Prostate gland (tissue), 2 donors: ENCODE measurements around the gene PLK1. TPM values are rescaled to one million over a fixed set of nuclear protein-coding genes. Genes with fewer than 3 reads are reported as not detected.
"Not testable (repeated sequence)": the region's sequence is repeated elsewhere in the genome, so short reads cannot be mapped to it uniquely, and the experiment has no call there.

Source experiments
- DNase-seq: peaks from one replicate; pipeline ENCODE4 v3.0.0-alpha.2; 2019; ENCODE audit warnings: low spot score
- H3K27ac ChIP-seq, 2 donors: fragments of 200-600 bp; sonication (generic); 2 replicates each; pipeline ENCODE4 v1.5.1; 2017 to 2019
- H3K27me3 ChIP-seq: fragments of 200-600 bp; sonication (generic); replicated peaks from 2 replicates; pipeline ENCODE4 v1.5.1; 2019; ENCODE audit not compliant: insufficient read depth
- H3K36me3 ChIP-seq, 2 donors: fragments of 200-600 bp; sonication (generic); 1 replicate in 1 of 2; 2 replicates in 1 of 2; pipeline versions ENCODE4 v1.5.1 to v1.8.1; 2017 to 2019
- H3K4me1 ChIP-seq: fragments of 200-600 bp; sonication (generic); replicated peaks from 2 replicates; pipeline ENCODE4 v1.5.1; 2019
- H3K4me3 ChIP-seq, 2 donors: fragments of 200-600 bp; sonication (generic); 2 replicates each; pipeline ENCODE4 v1.5.1; 2017 to 2019
- H3K9me3 ChIP-seq: fragments of 200-600 bp; sonication (generic); 2 replicates; pipeline ENCODE4 v1.5.1; 2017
- CTCF ChIP-seq, 4 experiments: fragments of 200-600 bp in 2 of 4; fragments of 450-650 bp in 2 of 4; sonication (generic) in 2 of 4; IDR thresholded peaks; 1 replicate in 3 of 4; 2 replicates in 1 of 4; pipeline ENCODE4 v1.5.1; 2016 to 2019; ENCODE audit warnings: antibody characterized with exemption in 4 of 4, mild to moderate bottlenecking in 2 of 4, moderate library complexity in 2 of 4
- POLR2A ChIP-seq: fragments of 450-650 bp; IDR thresholded peaks from one replicate; pipeline ENCODE4 v1.6.1; 2016; ENCODE audit warnings: antibody characterized with exemption, mild to moderate bottlenecking
- POLR2AphosphoS5 ChIP-seq: sonication (generic); formaldehyde crosslinking; IDR thresholded peaks from one replicate; pipeline ENCODE4 v1.6.1; 2017; ENCODE audit warnings: antibody characterized with exemption
- WGBS: methylation state at CpG from one replicate; pipeline ENCODE4 v1.1.5; 2018; 5-methylcytosine and 5-hydroxymethylcytosine counted together
- intact Hi-C: fragments of 100-400 bp; cut with DNase I; formaldehyde crosslinking; loops from one replicate; pipeline ENCODE4 v1.14.2; 2022
- total RNA-seq, 2 donors: library from RNA; depleted of rRNA; stranded (reverse); fragments of >200 nt; gene quantifications; one replicate each; pipeline ENCODE4 v1.1.0, GENCODE V29; 2016

Gene PLK1
- total RNA-seq, 2 donors from 2014 or later: 2.6 to 8.7 TPM

GRCh38 chr16:23728112-23728477 lies 49.4 kb downstream of the PLK1 start:
- Histone ChIP-seq H3K36me3 (no peaks in the 10 kb centered on the region), H3K27ac (no peak overlapping the region), H3K27me3 (no peaks in the 10 kb centered on the region), H3K4me3 (no peak overlapping the region), H3K4me1 (no peaks in the 10 kb centered on the region), H3K9me3 (no peaks in the 10 kb centered on the region)
- WGBS: 56% methylated on average over 10 of the region's 10 CpGs
- no peak for TF ChIP-seq CTCF (IDR thresholded peaks at IDR 0.05)
- no peak for TF ChIP-seq POLR2AphosphoS5
- TF ChIP-seq POLR2A: no peak
- DNase-seq: no peak
- intact Hi-C loops: no loop called here

- Histone ChIP-seq H3K4me3 (no peak overlapping the region), H3K36me3 (no peaks in the 10 kb centered on the region), H3K27me3 (no peaks in the 10 kb centered on the region), H3K9me3 (no peaks in the 10 kb centered on the region), H3K27ac (no peak overlapping the region), H3K4me1 (no peaks in the 10 kb centered on the region)
- intact Hi-C loops: loop anchor here (10.0 kb wide), 1 partner anchor 305 kb away; no protein-coding TSS in a partner anchor
- DNase-seq: no peak
- WGBS: 80% methylated on average over 12 of the region's 12 CpGs
- TF ChIP-seq POLR2A (no peak), CTCF (IDR thresholded peaks at IDR 0.05) (no peak)
These were observed 51.1 kb downstream of the PLK1 start for GRCh38 chr16:23729503-23730424.

- H3K27me3 ChIP-seq: no peaks in the 10 kb centered on the region
- intact Hi-C loops: loop anchor here (10.0 kb wide), 1 partner anchor 300 kb away; no protein-coding TSS in a partner anchor
- no peak overlapping the region for H3K4me3 ChIP-seq
- H3K9me3 ChIP-seq: no peaks in the 10 kb centered on the region
- TF ChIP-seq CTCF (IDR thresholded peaks at IDR 0.05) (no peak), POLR2AphosphoS5 (no peak), POLR2A (no peak)
- no peak overlapping the region for H3K27ac ChIP-seq
- H3K36me3 ChIP-seq: no peaks in the 10 kb centered on the region
- WGBS: 67% methylated on average over 19 of the region's 19 CpGs
- no peak for DNase-seq
- H3K4me1 ChIP-seq: no peaks in the 10 kb centered on the region
These were observed 55.6 kb downstream of the PLK1 start for GRCh38 chr16:23734176-23734893.

- not testable (repeated sequence) for H3K27ac ChIP-seq, H3K4me1 ChIP-seq, H3K9me3 ChIP-seq, DNase-seq, H3K36me3 ChIP-seq, H3K4me3 ChIP-seq, H3K27me3 ChIP-seq
- 66% methylated on average over 1 of the region's 1 CpG for WGBS
- intact Hi-C loops: loop anchor here (10.0 kb wide), 1 partner anchor 297 kb away; no protein-coding TSS in a partner anchor
These were observed 58.8 kb downstream of the PLK1 start for GRCh38 chr16:23737423-23738028.

GRCh38 chr16:23739516-23739915 lies 60.8 kb downstream of the PLK1 start:
- no peak overlapping the region for H3K4me3 ChIP-seq
- no peaks in the 10 kb centered on the region for H3K9me3 ChIP-seq
- H3K36me3 ChIP-seq: no peaks in the 10 kb centered on the region
- WGBS: 71% methylated on average over 1 of the region's 1 CpG
- intact Hi-C loops: loop anchor here (10.0 kb wide), 1 partner anchor 295 kb away; no protein-coding TSS in a partner anchor
- DNase-seq: no peak
- TF ChIP-seq POLR2A (no peak), CTCF (IDR thresholded peaks at IDR 0.05) (no peak), POLR2AphosphoS5 (no peak)
- no peaks in the 10 kb centered on the region for H3K27me3 ChIP-seq
- H3K4me1 ChIP-seq: no peaks in the 10 kb centered on the region
- no peak overlapping the region for H3K27ac ChIP-seq
